Progenitor cell of endocrine pancreas (in vitro differentiated cells): ENCODE data around the gene PRKCH. TPM values are rescaled to one million over a fixed set of nuclear protein-coding genes. Genes with fewer than 3 reads are reported as not detected.

ENCODE experiments used
- DNase-seq: peaks from one replicate; pipeline ENCODE4 v3.0.0; 2021; ENCODE audit warnings: low spot score; ENCODE audit not compliant: unreplicated experiment
- H3K27ac Mint-ChIP-seq: 2 replicates; pipeline ENCODE4 v1.8.0; 2021; ENCODE audit warnings: mild to moderate bottlenecking, moderate library complexity, mixed read lengths
- H3K27me3 Mint-ChIP-seq: 2 replicates; pipeline ENCODE4 v1.8.0; 2021; ENCODE audit warnings: mixed read lengths
- H3K36me3 Mint-ChIP-seq: 2 replicates; pipeline ENCODE4 v1.8.0; 2022; ENCODE audit warnings: mixed read lengths; ENCODE audit not compliant: insufficient read depth
- H3K4me1 Mint-ChIP-seq: 2 replicates; pipeline ENCODE4 v1.8.0; 2021; ENCODE audit warnings: low read depth, mixed read lengths
- H3K4me3 Mint-ChIP-seq: 2 replicates; pipeline ENCODE4 v1.8.0; 2021; ENCODE audit warnings: low read depth, mild to moderate bottlenecking, moderate library complexity, mixed read lengths
- H3K9me3 Mint-ChIP-seq: 2 replicates; pipeline ENCODE4 v1.8.0; 2021; ENCODE audit warnings: low read depth, mixed read lengths
- CTCF ChIP-seq: fragments of 200-600 bp; sonication (generic); IDR thresholded peaks from one replicate; pipeline ENCODE4 v1.5.0; 2021; ENCODE audit warnings: antibody characterized with exemption, mild to moderate bottlenecking; ENCODE audit not compliant: unreplicated experiment
- total RNA-seq: library from RNA; stranded (reverse); gene quantifications from 2 replicates; pipeline ENCODE4 v1.2.1, GENCODE V29; 2021

The PRKCH gene
- total RNA-seq, 1 donor from 2014 or later, result 4.5 TPM

- Mint-ChIP-seq H3K4me1 (no peaks in the 10 kb centered on the region), H3K27ac (no peak overlapping the region), H3K9me3 (no peaks in the 10 kb centered on the region), H3K36me3 (no peaks in the 10 kb centered on the region), H3K27me3 (no peaks in the 10 kb centered on the region), H3K4me3 (no peak overlapping the region)
- no peak for TF ChIP-seq CTCF
- DNase-seq, result no peak
Measured at GRCh38 chr14:61451491-61451890, 130.1 kb downstream of the PRKCH start.

DNA sequence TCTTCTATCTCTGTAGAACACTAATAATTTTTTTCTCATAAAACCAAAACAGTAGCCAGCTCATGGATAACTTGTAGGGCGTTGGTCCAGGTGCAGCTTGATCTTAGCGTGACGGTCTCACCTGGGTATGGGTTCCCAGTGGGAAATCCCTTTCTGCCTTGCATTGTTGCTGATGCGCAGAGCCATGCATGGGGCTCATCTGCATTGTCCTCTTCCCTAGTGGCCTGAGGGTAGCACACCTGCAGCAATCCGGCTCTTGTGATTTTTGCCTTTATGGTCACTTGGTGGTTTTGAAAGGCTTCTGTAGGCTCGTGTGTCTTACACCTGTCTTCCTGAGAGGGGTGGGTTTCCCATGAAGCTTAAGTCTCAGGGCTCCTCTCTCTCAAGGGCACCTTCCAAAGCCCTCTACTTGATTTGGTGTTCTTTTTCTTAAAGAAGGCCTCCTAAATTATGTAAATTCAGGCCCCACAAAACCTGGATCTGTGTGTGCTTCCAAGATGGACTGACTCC, 130.6 kb downstream of the PRKCH start:
- no peaks in the 10 kb centered on the region for H3K27me3 Mint-ChIP-seq
- H3K9me3 Mint-ChIP-seq, result no peaks in the 10 kb centered on the region
- H3K4me1 Mint-ChIP-seq, result no peaks in the 10 kb centered on the region
- H3K27ac Mint-ChIP-seq, result no peak overlapping the region
- DNase-seq, result no peak
- H3K4me3 Mint-ChIP-seq, result no peak overlapping the region
- TF ChIP-seq CTCF, result no peak
- H3K36me3 Mint-ChIP-seq, result no peaks in the 10 kb centered on the region

- Mint-ChIP-seq H3K4me1 (no peaks in the 10 kb centered on the region), H3K27ac (no peak overlapping the region), H3K9me3 (no peaks in the 10 kb centered on the region), H3K4me3 (no peak overlapping the region), H3K27me3 (no peaks in the 10 kb centered on the region), H3K36me3 (no peaks in the 10 kb centered on the region)
- no peak for DNase-seq
- no peak for TF ChIP-seq CTCF
Measured at GRCh38 chr14:61452452-61452851, 131.1 kb downstream of the PRKCH start.

DNA sequence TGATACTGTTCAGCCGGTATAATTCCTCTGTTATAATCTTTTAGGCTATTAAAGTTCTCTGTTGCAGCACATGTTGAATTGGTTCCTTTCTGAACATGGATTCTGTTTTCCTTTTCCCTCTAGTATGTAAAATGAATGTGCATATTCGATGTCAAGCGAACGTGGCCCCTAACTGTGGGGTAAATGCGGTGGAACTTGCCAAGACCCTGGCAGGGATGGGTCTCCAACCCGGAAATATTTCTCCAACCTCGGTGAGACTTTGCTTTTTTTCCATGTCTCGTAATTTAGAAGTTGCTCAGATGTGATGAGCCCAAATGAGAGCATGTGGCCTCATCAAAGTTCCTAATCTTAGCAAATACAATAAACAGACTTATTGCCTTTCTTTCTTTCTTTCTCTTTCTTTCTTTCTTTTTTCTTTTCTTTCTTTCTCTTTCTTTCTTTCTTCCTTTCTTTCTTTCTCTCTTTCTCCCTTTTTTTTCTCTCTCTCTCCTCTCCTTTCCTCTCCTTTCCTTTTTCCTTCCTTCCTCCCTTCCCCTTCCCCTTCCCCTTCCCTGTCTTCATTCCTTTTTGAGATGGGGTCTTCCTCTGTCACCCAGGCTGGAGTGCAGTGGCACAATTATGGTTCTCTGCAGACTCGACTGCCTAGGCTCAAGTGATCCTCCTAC, 131.9 kb downstream of the PRKCH start:
- no peaks in the 10 kb centered on the region for H3K9me3 Mint-ChIP-seq
- H3K4me3 Mint-ChIP-seq, result no peak overlapping the region
- no peak for DNase-seq
- H3K4me1 Mint-ChIP-seq, result no peaks in the 10 kb centered on the region
- H3K27ac Mint-ChIP-seq, result no peak overlapping the region
- no peaks in the 10 kb centered on the region for H3K27me3 Mint-ChIP-seq
- H3K36me3 Mint-ChIP-seq, result no peaks in the 10 kb centered on the region
- TF ChIP-seq CTCF, result no peak

GRCh38 chr14:61454545-61454944, 133.2 kb downstream of the PRKCH start:
- DNase-seq, result no peak
- Mint-ChIP-seq H3K36me3 (no peaks in the 10 kb centered on the region), H3K27ac (no peak overlapping the region), H3K4me3 (no peak overlapping the region), H3K4me1 (no peaks in the 10 kb centered on the region), H3K9me3 (no peaks in the 10 kb centered on the region), H3K27me3 (no peaks in the 10 kb centered on the region)
- TF ChIP-seq CTCF, result no peak
